AG08395 (cell line): ENCODE data around the gene PRR23C.

Source experiments
- DNase-seq: peaks from one replicate; pipeline ENCODE4 v3.0.0; 2012; ENCODE audit warnings: mixed read lengths, low spot score

PRR23C gene

GRCh38 chr3:138995706-138996105 lies 49.0 kb downstream of the PRR23C start:
- DNase-seq: no peak
